ENCODE results near the gene KCNJ16. TPM values are rescaled to one million over a fixed set of nuclear protein-coding genes. Genes with fewer than 3 reads are reported as not detected.

KCNJ16 gene
- total RNA-seq, 4 donors from 2014 or later: 0.54 to 0.96 TPM; not detected in 2

- WGBS, 2 donors (ENCODE audit: low coverage in 1 of 2): 55 to 81% methylated on average over 2 of the region's 2 CpGs
- no peak overlapping the region for H3K27ac ChIP-seq
- H3K27me3 ChIP-seq: no peaks in the 10 kb centered on the region
- H3K36me3 ChIP-seq: no peaks in the 10 kb centered on the region
- TF ChIP-seq EP300 (IDR thresholded peaks at IDR 0.05): no peak
- TF ChIP-seq POLR2A (IDR thresholded peaks at IDR 0.05): no peak
- TF ChIP-seq POLR2AphosphoS5 (IDR thresholded peaks at IDR 0.05): no peak
- no peak for TF ChIP-seq CTCF (IDR thresholded peaks at IDR 0.05)
- H3K4me3 ChIP-seq: no peak overlapping the region
- H3K4me1 ChIP-seq: peaks cover 0 to 8% (median 0%) of the 10 kb centered on the region in 3 donors
- no peak for ATAC-seq
- no peaks in the 10 kb centered on the region for H3K9me3 ChIP-seq
Observed at GRCh38 chr17:70060415-70060814, 14.6 kb upstream of the KCNJ16 start.

GRCh38 chr17:70067134-70067533 lies 7.9 kb upstream of the KCNJ16 start:
- 53 to 62% methylated on average over 5 of the region's 5 CpGs for WGBS, 2 donors (ENCODE audit: low coverage in 1 of 2)
- Histone ChIP-seq H3K36me3 (no peaks in the 10 kb centered on the region), H3K27me3 (no peaks in the 10 kb centered on the region), H3K4me3 (no peak overlapping the region), H3K27ac (no peak overlapping the region), H3K9me3 (no peaks in the 10 kb centered on the region), H3K4me1 (no peaks in the 10 kb centered on the region)
- TF ChIP-seq POLR2AphosphoS5 (IDR thresholded peaks at IDR 0.05): no peak
- no peak for TF ChIP-seq EP300 (IDR thresholded peaks at IDR 0.05)
- no peak for TF ChIP-seq POLR2A (IDR thresholded peaks at IDR 0.05)
- TF ChIP-seq CTCF (IDR thresholded peaks at IDR 0.05): no peak
- no peak for ATAC-seq

GRCh38 chr17:70070305-70071027 lies 4.6 kb upstream of the KCNJ16 start:
- no peaks in the 10 kb centered on the region for H3K4me1 ChIP-seq
- H3K4me3 ChIP-seq: no peak overlapping the region
- no peaks in the 10 kb centered on the region for H3K9me3 ChIP-seq
- no peaks in the 10 kb centered on the region for H3K36me3 ChIP-seq
- no peak for ATAC-seq
- 37 to 47% methylated on average over 3 of the region's 3 CpGs for WGBS, 2 donors (ENCODE audit: low coverage in 1 of 2)
- H3K27me3 ChIP-seq: no peaks in the 10 kb centered on the region
- no peak for TF ChIP-seq POLR2A (IDR thresholded peaks at IDR 0.05)
- TF ChIP-seq EP300 (IDR thresholded peaks at IDR 0.05): no peak
- TF ChIP-seq CTCF (IDR thresholded peaks at IDR 0.05): no peak
- TF ChIP-seq POLR2AphosphoS5 (IDR thresholded peaks at IDR 0.05): no peak
- H3K27ac ChIP-seq: no peak overlapping the region

GRCh38 chr17:70071127-70071526 lies 3.9 kb upstream of the KCNJ16 start:
- no peaks in the 10 kb centered on the region for H3K9me3 ChIP-seq
- H3K36me3 ChIP-seq: no peaks in the 10 kb centered on the region
- 92 to 100% methylated on average over 2 to 3 of the region's 4 CpGs for WGBS, 2 donors (ENCODE audit: low coverage in 1 of 2)
- H3K27ac ChIP-seq: no peak overlapping the region
- H3K27me3 ChIP-seq: no peaks in the 10 kb centered on the region
- ATAC-seq: no peak
- H3K4me1 ChIP-seq: peaks cover 0 to 2% (median 0%) of the 10 kb centered on the region in 3 donors
- H3K4me3 ChIP-seq: no peak overlapping the region
- TF ChIP-seq CTCF (IDR thresholded peaks at IDR 0.05): no peak
- TF ChIP-seq EP300 (IDR thresholded peaks at IDR 0.05): no peak
- no peak for TF ChIP-seq POLR2AphosphoS5 (IDR thresholded peaks at IDR 0.05)
- TF ChIP-seq POLR2A (IDR thresholded peaks at IDR 0.05): no peak

GRCh38 chr17:70071620-70072019 lies 3.4 kb upstream of the KCNJ16 start:
- H3K4me3 ChIP-seq: no peak overlapping the region
- TF ChIP-seq POLR2A (IDR thresholded peaks at IDR 0.05) (no peak), EP300 (IDR thresholded peaks at IDR 0.05) (no peak), POLR2AphosphoS5 (IDR thresholded peaks at IDR 0.05) (no peak), CTCF (IDR thresholded peaks at IDR 0.05) (no peak)
- H3K9me3 ChIP-seq: no peaks in the 10 kb centered on the region
- H3K27ac ChIP-seq: no peak overlapping the region
- no peaks in the 10 kb centered on the region for H3K36me3 ChIP-seq
- no peaks in the 10 kb centered on the region for H3K27me3 ChIP-seq
- WGBS, 2 donors (ENCODE audit: low coverage in 1 of 2): 100% methylated on average over 1 of the region's 1 CpG; no CpG with 5 or more reads in 1 of the 2 donors
- no peak for ATAC-seq
- H3K4me1 ChIP-seq: peaks cover 0 to 6% (median 0%) of the 10 kb centered on the region in 3 donors
